H1 (cell line): Measurements from ENCODE around the gene INPP4B. TPM values are rescaled to one million over a fixed set of nuclear protein-coding genes. Genes with fewer than 3 reads are reported as not detected.

Experiments
- CBX5 ChIP-seq: fragments of 300-800, 300-1000 bp; sonication (generic); IDR thresholded peaks from 2 replicates; pipeline ENCODE4 v1.7.1; 2016; ENCODE audit warnings: antibody characterized with exemption, low read length, low read depth
- EZH2 ChIP-seq: fragments of 200-600 bp; sonication (generic); IDR thresholded peaks from 2 replicates; pipeline ENCODE4 v1.7.1; 2012; ENCODE audit warnings: low read depth, mild to moderate bottlenecking, moderate library complexity, low read length, inconsistent platforms; ENCODE audit not compliant: severe bottlenecking
- FOSL1 ChIP-seq: IDR thresholded peaks from 2 replicates; pipeline ENCODE4 v1.6.1; 2011; ENCODE audit warnings: mild to moderate bottlenecking, low read depth, low read length, moderate library complexity; ENCODE audit not compliant: insufficient read depth
- HDAC2 ChIP-seq, 2 experiments: fragments of 300-600 bp in 1 of 2; sonication (generic) in 1 of 2; IDR thresholded peaks; 2 replicates each; pipeline ENCODE4 v1.6.1; 2011 to 2012; ENCODE audit warnings: low read depth in 2 of 2, low read length in 2 of 2, mild to moderate bottlenecking in 2 of 2, moderate library complexity in 2 of 2, borderline replicate concordance in 1 of 2, inconsistent platforms in 1 of 2
- POLR2A ChIP-seq, 2 experiments: IDR thresholded peaks; 1 replicate in 1 of 2; 2 replicates in 1 of 2; pipeline ENCODE4 v1.6.1; 2011; ENCODE audit warnings: low read depth in 2 of 2, low read length in 2 of 2, mild to moderate bottlenecking in 2 of 2; ENCODE audit errors: control extremely low read depth in 1 of 2
- RBBP5 ChIP-seq: IDR thresholded peaks from 2 replicates; pipeline ENCODE4 v1.7.1; 2012; ENCODE audit warnings: low read depth, mild to moderate bottlenecking, inconsistent platforms, low read length, moderate library complexity, borderline replicate concordance
- SP1 ChIP-seq: IDR thresholded peaks from 2 replicates; pipeline ENCODE4 v1.6.1; 2011; ENCODE audit warnings: low read depth, low read length
- SP4 ChIP-seq: IDR thresholded peaks from 2 replicates; pipeline ENCODE4 v1.6.1; 2012; ENCODE audit warnings: low read length, inconsistent platforms
- SRF ChIP-seq: IDR thresholded peaks from 2 replicates; pipeline ENCODE4 v1.6.1; 2011; ENCODE audit warnings: mild to moderate bottlenecking, low read depth, low read length, moderate library complexity
- polyA plus RNA-seq, 7 experiments: library from polyadenylated mRNA; depleted of rRNA in 3 of 7; stranded (reverse) in 5 of 7; unstranded in 2 of 7; fragments of >200 nt in 5 of 7; fragments of 200-250 nt in 2 of 7; gene quantifications; 1 replicate in 5 of 7; 2 replicates in 1 of 7; 4 replicates in 1 of 7; pipeline versions ENCODE4 v1.2.1 to v1.2.3, GENCODE V29; 2011 to 2013; ENCODE audit warnings: missing spikeins in 2 of 7, mixed read lengths in 2 of 7
- total RNA-seq: library from RNA; stranded (reverse); fragmentation: NEBNext Ultra II Directional; extraction: Animal tissue kit (Norgen Biotek cat#: 25700); gene quantifications from 2 replicates; pipeline ENCODE4 v1.2.1, GENCODE V29; 2021

INPP4B gene
- total and polyA plus RNA-seq, 2 of the 8 experiments (the other 6 are each of a cell fraction or from before 2014, with no cell fraction given) = 0.11 to 0.54 TPM

- TF ChIP-seq SP1 (no peak), RBBP5 (no peak), SP4 (no peak), FOSL1 (no peak), CBX5 (no peak), POLR2A (IDR thresholded peaks at IDR 0.05; ENCODE audit: control extremely low read depth in 1 of 2, low read depth in 2 of 2, low read length in 2 of 2) (no peak), EZH2 (no peak), SRF (no peak), HDAC2 (IDR thresholded peaks at IDR 0.05; ENCODE audit: borderline replicate concordance in 1 of 2, low read depth in 2 of 2, low read length in 2 of 2) (no peak)
Measured at GRCh38 chr4:142211444-142211843, 634.7 kb downstream of the INPP4B start (continued).
